ENCODE results near the gene FABP7.

Gene FABP7

GRCh38 chr6:122758927-122759334, 20.6 kb upstream of the FABP7 start:
- no peak for DNase-seq (ENCODE audit: low read depth in 1 of 2, low spot score in 1 of 2)

GRCh38 chr6:122760330-122760729, 19.2 kb upstream of the FABP7 start:
- DNase-seq (ENCODE audit: low read depth in 1 of 2, low spot score in 1 of 2) = no peak

GRCh38 chr6:122766256-122766655, 13.3 kb upstream of the FABP7 start:
- no peak for DNase-seq (ENCODE audit: low read depth in 1 of 2, low spot score in 1 of 2)

DNA sequence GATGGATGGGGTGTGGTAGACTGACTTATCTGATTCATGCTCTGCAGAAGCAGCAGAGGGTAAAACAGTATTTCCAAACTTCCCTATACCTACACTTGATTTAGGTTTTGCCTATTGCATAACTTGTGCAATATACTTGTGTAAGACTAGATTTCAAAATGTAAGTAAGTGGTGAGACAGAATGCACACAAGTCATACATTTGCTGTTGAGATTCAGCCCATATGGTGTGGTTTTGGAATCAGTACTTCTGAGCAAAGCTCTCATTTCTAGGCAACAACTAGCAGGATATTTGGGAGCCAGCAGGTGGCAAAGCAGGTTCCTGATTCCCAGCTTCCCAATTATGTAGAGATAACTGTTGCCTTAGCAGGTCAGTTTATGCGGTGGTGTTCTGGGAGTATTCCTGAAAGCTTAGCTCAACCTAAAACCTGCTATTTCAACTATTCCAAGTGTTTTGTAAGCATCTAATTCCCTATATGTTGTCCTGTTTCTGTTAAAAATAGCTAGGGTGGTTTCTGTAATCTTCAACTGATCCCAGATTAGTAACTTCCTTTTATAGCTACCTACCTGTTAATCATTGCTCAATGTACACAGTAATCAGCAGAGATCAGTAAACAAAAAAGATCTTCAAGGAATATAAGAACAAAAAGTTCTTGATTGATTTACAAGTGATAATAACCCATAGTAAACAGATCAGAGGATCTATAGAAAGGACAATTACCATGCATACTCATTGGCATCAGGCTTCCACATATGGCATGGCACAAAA, 8.5 kb upstream of the FABP7 start:
- DNase-seq (ENCODE audit: low read depth in 1 of 2, low spot score in 1 of 2) = no peak

DNA sequence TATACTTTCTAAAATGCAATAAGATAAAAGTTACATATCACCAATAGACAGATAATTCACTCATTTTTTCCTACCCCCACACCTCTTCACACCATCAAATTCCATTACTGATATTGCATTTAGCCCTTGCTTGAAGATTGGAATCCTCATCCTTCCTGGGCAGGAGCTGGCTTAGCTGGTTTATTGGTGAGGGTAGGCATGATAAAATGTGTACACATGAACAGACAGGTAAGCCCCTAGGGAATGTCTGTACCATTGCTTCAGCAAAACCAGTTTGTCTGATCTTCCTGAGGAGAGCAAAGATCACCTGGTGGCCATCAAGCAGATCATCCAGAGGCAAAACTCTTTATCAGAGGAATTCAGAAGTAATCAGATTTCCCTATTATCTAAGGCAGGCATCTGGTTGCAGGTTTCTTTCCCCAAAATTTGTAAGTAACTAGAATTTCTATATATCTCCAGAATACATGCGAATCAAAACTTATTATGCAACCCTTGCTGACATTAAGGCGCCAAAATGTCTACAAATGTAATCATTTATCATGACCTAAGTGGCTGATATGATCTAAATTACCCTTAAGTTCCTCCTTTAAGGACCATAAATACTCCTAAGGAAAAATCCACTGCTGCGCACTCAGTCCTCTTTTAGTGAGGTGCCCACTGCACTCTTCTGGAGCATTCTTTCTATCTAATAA, 6.6 kb upstream of the FABP7 start:
- DNase-seq (ENCODE audit: low read depth in 1 of 2, low spot score in 1 of 2) = no peak

GRCh38 chr6:122775975-122776374, 3.5 kb upstream of the FABP7 start:
- no peak for DNase-seq (ENCODE audit: low read depth in 1 of 2, low spot score in 1 of 2)

GRCh38 chr6:122778302-122778701, 1.2 kb upstream of the FABP7 start:
- DNase-seq (ENCODE audit: low read depth in 1 of 2, low spot score in 1 of 2) = no peak

DNA sequence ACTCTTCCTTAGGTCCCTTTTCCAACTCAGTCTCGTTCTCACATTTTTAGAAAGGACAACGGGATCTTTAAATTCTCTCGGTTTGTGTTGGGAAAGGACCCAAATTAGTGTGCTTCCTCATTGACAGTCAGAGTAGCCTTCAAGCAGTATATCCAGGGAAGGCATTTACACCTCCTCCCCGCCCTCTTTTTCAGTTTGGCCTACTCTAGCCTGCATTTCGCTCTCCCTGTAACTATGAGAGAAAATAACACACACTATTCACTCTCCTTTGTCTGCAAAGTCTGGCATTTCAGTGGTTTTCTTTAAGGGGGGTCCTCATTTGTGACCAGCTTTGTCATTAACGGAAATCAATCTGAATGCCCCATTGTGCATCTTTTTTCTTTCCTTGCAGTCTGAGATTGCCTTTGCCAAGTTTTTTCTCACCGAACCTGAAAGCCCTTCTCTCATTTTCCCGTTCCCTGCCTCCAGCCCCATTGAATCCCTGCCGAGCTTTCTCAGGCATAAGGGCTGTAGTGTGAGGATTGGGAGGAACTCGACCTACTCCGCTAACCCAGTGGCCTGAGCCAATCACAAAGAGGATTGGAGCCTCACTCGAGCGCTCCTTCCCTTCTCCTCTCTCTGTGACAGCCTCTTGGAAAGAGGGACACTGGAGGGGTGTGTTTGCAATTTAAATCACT, 393 bp upstream of the FABP7 start:
- DNase-seq (ENCODE audit: low read depth in 1 of 2, low spot score in 1 of 2) = no peak

- DNase-seq (ENCODE audit: low read depth in 1 of 2, low spot score in 1 of 2) = no peak
Observed at GRCh38 chr6:122780114-122780513, 598 bp downstream of the FABP7 start.

GRCh38 chr6:122781716-122782115, 2.2 kb downstream of the FABP7 start:
- no peak for DNase-seq (ENCODE audit: low read depth in 1 of 2, low spot score in 1 of 2)

- no peak for DNase-seq (ENCODE audit: low read depth in 1 of 2, low spot score in 1 of 2)
Observed at GRCh38 chr6:122783401-122783800, 3.9 kb downstream of the FABP7 start.

GRCh38 chr6:122785891-122786290, 6.4 kb downstream of the FABP7 start:
- DNase-seq (ENCODE audit: low read depth in 1 of 2, low spot score in 1 of 2) = no peak

- no peak for DNase-seq (ENCODE audit: low read depth in 1 of 2, low spot score in 1 of 2)
Observed at GRCh38 chr6:122787721-122788120, 8.2 kb downstream of the FABP7 start.

DNA sequence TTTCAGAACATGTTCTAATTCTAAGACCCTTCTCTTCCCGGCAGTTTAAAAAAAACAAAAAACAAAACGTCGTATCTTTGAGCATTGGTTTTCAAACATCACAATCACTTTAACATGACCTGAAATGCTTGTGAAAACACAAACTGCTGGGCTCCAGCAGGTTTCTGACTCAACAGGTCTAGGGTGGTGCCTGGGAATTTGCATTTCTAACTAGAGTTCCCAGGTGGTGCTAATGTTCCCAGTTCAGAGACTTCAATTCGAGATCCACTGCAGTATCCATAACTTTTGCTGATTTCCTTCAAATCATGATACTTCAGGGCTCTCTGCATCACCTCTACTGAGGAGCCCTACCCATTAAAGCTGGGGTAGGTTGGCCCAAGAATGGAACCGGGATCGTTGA, 8.7 kb downstream of the FABP7 start:
- DNase-seq (ENCODE audit: low read depth in 1 of 2, low spot score in 1 of 2) = no peak

- no peak for DNase-seq (ENCODE audit: low read depth in 1 of 2, low spot score in 1 of 2)
Observed at GRCh38 chr6:122788663-122789181, 9.2 kb downstream of the FABP7 start.

- DNase-seq (ENCODE audit: low read depth in 1 of 2, low spot score in 1 of 2) = no peak
Observed at GRCh38 chr6:122789182-122790027, 9.9 kb downstream of the FABP7 start, which contains the start of gene SMPDL3A. Gene SMPDL3A (plus strand): TSS chr6:122789258. CDS start chr6:122789347, 89 bp downstream.

- DNase-seq (ENCODE audit: low read depth in 1 of 2, low spot score in 1 of 2) = no peak
Observed at GRCh38 chr6:122790028-122790422, 10.5 kb downstream of the FABP7 start.

DNA sequence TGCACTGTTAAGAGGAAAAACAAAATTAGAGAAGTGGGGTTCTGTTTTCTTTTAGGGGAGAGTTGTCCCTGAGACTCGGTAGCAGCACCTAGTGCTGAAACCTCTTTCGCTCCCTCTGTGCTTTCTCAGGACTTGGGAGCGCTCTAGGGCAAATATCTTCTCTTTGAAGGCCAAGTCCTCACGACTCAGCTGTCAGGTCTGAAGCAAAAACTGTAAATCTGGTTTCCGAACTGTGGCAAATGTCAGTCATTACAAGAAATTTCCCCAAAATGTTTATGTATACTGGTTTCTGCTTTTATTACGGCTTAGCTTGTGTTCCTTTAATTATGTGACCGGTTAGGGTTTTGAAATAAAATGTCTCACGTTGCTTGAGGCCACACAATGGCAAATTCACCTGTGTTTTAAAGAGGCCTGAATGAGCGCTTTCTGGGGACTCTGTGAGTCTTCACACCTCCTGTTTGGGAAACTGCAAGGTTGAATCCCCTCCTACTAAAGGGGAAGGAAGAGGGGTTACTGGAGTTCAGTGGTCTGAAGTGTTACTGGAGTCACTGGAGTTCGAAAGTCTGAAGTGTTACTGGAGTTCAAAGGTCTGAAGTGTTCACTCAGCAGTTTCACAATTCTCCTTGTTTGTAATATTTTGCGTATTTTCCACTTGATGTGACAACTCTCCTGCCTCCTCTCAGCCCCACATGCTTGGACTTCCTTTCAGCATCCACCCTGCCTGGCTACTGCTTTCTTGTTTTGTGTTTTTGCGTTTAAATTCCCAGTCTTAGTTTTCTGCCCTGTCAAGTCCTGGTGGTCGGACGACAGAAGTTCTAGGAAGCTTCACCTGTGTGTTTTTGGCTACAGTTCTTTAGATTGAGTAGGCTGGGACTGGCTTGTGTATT, 11.2 kb downstream of the FABP7 start:
- DNase-seq (ENCODE audit: low read depth in 1 of 2, low spot score in 1 of 2) = no peak

DNA sequence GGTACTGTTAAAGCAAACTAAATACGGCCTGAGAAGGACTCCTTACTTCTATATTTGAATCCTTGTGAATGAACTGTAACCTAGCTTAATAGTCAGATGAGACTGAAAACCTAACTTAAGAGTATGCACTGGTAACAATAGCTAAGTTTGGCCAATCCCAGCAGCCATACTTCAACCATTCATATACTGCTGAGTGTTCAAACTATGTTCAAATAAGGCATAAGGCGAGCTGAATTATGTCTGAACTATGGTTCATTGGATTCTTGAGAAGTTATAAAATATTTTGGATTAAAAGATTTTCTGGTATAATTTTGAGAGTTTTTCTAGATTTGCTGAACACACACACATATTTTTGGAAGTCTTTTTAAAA, 11.8 kb downstream of the FABP7 start:
- no peak for DNase-seq (ENCODE audit: low read depth in 1 of 2, low spot score in 1 of 2)

GRCh38 chr6:122792766-122793165, 13.2 kb downstream of the FABP7 start:
- DNase-seq (ENCODE audit: low read depth in 1 of 2, low spot score in 1 of 2) = no peak
